ENCODE measurements around the gene PRKN.

PRKN gene

DNA sequence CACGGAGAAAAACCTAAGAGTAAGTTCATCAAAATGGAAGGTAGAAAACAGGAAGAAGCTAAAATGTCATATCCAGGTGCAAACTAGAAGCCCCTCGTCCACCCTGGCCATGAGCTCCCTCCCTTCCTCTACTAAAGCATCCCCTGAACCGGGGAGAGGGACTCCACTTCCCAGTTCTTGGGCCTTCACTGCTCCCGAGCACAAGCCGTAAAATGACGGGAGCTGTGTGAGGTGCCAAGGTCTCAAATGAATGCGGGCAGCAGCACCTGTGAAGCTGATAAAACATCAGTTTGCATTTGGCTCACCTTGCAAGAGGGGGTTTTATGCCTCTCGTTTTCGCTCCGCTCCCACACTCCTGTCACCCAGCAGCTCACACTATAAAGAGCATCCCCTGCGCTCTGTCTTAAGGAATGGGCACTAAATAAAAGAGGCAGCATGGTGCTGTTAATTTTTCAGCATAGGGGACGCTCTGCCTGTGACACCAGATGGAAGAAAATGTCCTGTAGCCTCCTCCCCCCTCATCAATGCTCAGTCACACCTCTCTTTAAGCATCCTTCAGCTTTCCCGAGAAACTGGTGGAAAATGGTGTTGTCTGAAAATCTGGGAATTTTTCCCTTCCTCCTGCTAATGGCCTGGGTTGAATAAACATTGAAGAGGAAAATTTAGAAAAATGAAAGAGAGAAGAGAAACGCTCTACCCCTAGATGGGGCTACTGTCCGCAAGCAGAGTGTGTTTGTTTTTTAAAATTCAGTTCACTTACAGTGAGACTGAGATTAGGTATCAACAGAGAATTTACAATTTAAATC, 890.7 kb downstream of the PRKN start:
- TF ChIP-seq, protein P1, sequence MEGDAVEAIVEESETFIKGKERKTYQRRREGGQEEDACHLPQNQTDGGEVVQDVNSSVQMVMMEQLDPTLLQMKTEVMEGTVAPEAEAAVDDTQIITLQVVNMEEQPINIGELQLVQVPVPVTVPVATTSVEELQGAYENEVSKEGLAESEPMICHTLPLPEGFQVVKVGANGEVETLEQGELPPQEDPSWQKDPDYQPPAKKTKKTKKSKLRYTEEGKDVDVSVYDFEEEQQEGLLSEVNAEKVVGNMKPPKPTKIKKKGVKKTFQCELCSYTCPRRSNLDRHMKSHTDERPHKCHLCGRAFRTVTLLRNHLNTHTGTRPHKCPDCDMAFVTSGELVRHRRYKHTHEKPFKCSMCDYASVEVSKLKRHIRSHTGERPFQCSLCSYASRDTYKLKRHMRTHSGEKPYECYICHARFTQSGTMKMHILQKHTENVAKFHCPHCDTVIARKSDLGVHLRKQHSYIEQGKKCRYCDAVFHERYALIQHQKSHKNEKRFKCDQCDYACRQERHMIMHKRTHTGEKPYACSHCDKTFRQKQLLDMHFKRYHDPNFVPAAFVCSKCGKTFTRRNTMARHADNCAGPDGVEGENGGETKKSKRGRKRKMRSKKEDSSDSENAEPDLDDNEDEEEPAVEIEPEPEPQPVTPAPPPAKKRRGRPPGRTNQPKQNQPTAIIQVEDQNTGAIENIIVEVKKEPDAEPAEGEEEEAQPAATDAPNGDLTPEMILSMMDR (IDR thresholded peaks at IDR 0.05; ENCODE audit: extremely low read depth, insufficient read depth, missing control alignments) = no peak
- in situ Hi-C loops (cut with MboI; ENCODE audit: low pct_unique_long_range_greater_than_20kb, low sequenced_read_pairs, unreplicated experiment) = no loop called here

DNA sequence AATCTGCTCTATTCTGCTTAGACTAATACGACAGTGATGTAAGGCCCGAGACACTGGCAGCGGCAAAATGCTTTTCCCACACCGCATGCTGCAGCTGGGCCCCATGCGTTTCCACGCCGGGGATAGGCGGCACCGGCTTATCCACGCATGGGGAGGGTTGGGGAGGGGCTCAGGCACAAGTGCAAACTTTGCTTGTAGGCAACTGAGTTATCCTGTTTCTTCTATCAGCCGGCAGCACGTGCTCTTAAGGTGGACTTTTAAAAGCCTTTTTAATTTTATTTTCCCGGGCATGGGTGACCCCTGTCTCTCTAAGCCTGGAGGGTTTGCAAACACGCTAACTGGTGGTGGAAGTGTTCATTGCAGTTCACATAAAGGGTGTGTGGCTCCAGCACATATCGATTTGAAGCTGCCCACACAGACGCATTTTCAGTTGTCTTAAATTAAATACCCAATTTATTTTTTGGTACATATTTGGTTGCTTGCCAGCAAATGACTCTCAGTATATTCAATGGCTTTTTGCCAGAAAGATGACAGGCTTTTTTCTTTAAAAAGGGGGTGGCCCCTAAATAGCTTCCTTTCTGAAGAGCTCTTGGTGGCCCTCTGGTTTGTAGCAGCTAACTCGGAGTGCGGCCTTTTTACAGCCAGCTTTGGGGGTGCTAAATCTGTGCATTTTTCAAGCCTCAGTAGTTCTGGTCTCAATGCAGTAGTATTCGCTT, 891.9 kb downstream of the PRKN start:
- in situ Hi-C loops (cut with MboI; ENCODE audit: low pct_unique_long_range_greater_than_20kb, low sequenced_read_pairs, unreplicated experiment) = no loop called here
- DNase-seq (ENCODE audit: low spot score) = no peak
- TF ChIP-seq, protein P1 (IDR thresholded peaks at IDR 0.05; ENCODE audit: extremely low read depth, insufficient read depth, missing control alignments) = no peak

More for the DNA sequence above, 890.7 kb downstream of the PRKN start:
- no peak for DNase-seq (ENCODE audit: low spot score)

DNA sequence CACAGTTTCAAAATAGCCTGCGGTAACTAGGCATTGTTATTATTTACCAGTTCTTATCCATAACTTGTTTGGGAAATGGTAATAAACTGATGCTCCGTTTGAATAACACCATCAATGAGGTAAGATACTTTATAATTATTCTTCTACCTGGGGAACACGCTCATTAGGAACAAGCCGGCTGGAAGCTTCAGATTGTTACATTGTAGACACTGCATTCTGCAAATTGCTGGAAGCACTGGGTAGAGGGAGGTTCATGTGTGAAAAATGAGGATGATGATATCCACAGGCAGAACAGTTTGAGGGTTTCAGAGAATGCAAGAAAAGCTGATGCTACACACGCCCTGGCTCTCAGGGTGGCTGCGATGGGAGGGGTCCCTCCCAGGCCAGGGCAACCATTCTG, 893.1 kb downstream of the PRKN start:
- TF ChIP-seq, protein P1 (IDR thresholded peaks at IDR 0.05; ENCODE audit: extremely low read depth, insufficient read depth, missing control alignments) = no peak
- no peak for DNase-seq (ENCODE audit: low spot score)
- in situ Hi-C loops (cut with MboI; ENCODE audit: low pct_unique_long_range_greater_than_20kb, low sequenced_read_pairs, unreplicated experiment) = no loop called here

DNA sequence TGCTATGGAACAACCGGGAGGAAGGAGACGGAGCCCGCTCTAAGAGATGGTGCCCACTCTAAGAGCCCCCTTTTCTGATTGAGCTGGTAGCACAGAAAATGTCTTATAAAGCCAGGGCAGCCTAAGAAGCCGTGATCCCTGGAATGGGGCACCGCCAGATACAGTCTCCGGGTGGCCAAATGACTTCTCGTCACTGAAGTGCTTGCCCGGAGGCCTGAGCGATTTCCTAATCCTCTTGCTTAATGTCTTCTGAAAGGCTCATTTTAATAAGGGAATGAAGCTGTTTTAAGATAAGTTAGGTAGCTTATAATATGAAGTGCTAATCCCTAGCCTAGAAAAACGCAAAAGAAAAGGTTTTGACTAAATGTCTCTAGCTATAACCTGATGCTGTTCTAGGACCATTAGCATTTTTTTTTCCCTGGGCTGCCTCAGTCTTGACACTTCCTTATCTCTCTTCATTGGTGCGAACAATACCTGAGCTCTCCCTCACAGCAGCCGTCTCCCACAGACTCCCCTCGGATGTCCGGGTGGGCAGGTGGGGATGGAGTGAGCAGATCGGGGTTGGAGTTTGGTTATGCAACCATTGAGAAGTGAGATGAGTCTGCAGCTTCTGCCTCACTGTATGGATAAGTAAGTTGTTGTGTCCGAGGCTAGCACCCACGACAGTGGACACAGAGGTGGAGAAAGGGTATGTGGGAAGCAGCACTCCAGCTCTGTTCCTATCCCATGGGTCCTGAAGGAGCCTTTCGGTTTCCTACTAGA, 894.3 kb downstream of the PRKN start:
- no peak for DNase-seq (ENCODE audit: low spot score)
- TF ChIP-seq, protein P1 (IDR thresholded peaks at IDR 0.05; ENCODE audit: extremely low read depth, insufficient read depth, missing control alignments) = no peak
- in situ Hi-C loops (cut with MboI; ENCODE audit: low pct_unique_long_range_greater_than_20kb, low sequenced_read_pairs, unreplicated experiment) = no loop called here

DNA sequence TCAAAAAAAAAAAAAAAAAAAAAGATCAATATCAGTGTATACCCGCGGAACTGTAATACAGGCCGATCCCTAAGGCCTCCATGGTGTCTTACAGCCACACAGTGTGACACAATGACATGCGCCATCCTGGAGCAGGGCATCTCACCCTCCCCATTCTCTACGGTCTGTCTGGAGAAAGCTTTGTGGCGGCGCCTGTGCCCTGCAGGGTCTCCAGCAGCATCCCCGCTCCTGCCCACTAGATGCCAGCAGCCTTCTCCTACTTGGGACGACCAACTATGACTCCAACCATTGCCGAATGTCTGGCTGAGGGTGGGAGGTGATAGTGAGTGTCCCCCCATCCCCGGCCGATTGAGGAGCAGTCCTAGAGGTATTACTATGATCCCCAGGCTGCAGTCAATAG, 894.9 kb downstream of the PRKN start:
- in situ Hi-C loops (cut with MboI; ENCODE audit: low pct_unique_long_range_greater_than_20kb, low sequenced_read_pairs, unreplicated experiment) = no loop called here
- DNase-seq (ENCODE audit: low spot score) = no peak
- TF ChIP-seq, protein P1 (IDR thresholded peaks at IDR 0.05; ENCODE audit: extremely low read depth, insufficient read depth, missing control alignments) = no peak

DNA sequence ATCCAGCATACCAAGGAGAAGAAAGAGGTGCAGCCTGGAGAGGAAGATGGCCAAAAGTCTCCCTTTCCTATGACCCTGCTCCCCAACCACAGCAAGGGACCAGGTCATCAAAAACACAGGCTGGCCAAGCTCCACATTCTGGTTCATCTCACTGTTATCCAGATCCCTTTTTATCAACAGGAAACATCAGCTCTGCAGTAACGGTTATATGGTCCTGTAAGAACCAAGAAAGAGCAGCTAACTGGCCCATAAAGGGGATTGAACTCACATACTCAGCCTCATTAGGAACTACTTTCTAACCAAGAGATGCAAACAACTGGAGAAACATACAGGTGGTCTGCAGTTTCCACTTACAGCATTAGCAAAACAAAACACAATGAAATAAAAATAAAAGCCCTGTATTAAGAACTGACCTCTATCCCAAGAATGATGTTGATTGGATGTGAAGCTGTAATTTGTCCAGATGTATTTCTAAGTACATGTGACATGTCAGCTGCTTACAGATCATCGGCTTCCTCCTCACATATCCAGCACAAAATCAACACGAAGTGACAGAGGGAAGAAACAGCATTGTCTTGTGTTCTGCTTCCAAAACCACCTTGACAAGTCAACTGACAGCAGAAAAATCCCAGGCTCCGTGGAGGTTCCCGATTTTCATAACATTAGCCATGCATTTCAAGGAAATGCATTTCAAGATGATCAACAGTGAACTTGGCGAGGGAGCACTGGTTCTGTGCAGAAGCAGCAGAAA, 896.5 kb downstream of the PRKN start:
- TF ChIP-seq, protein P1 (IDR thresholded peaks at IDR 0.05; ENCODE audit: extremely low read depth, insufficient read depth, missing control alignments) = no peak
- in situ Hi-C loops (cut with MboI; ENCODE audit: low pct_unique_long_range_greater_than_20kb, low sequenced_read_pairs, unreplicated experiment) = no loop called here
- no peak for DNase-seq (ENCODE audit: low spot score)
